Neural cell (in vitro differentiated cells): ENCODE results near the gene UNC45A.
A peak's percentile ranks its signal among the peaks of the same experiment; 100 is the strongest.

ENCODE experiments used
- EP300 ChIP-seq: fragments of 450-650 bp; conservative IDR thresholded peaks from 2 replicates; pipeline ENCODE4 v1.6.1; 2014; ENCODE audit warnings: antibody characterized with exemption, mild to moderate bottlenecking, moderate library complexity; ENCODE audit not compliant: poor library complexity, severe bottlenecking
- MXI1 ChIP-seq: fragments of 450-650 bp; conservative IDR thresholded peaks from 2 replicates; pipeline ENCODE4 v1.6.1; 2014; ENCODE audit warnings: antibody characterized with exemption, mild to moderate bottlenecking; ENCODE audit not compliant: poor library complexity, severe bottlenecking
- SMC3 ChIP-seq: fragments of 450-650 bp; conservative IDR thresholded peaks from 2 replicates; pipeline ENCODE4 v1.6.1; 2014; ENCODE audit warnings: antibody characterized with exemption, mild to moderate bottlenecking, moderate library complexity; ENCODE audit not compliant: poor library complexity
- TF ChIP-seq, protein P1 (sequence below): fragments of 450-650 bp; IDR thresholded peaks from 2 replicates; pipeline ENCODE4 v1.5.1; 2014; ENCODE audit warnings: antibody characterized with exemption, mild to moderate bottlenecking, moderate library complexity; ENCODE audit not compliant: poor library complexity, severe bottlenecking

- no peak for TF ChIP-seq SMC3
- no peak for TF ChIP-seq MXI1
- TF ChIP-seq EP300 = no peak
- TF ChIP-seq, protein P1, sequence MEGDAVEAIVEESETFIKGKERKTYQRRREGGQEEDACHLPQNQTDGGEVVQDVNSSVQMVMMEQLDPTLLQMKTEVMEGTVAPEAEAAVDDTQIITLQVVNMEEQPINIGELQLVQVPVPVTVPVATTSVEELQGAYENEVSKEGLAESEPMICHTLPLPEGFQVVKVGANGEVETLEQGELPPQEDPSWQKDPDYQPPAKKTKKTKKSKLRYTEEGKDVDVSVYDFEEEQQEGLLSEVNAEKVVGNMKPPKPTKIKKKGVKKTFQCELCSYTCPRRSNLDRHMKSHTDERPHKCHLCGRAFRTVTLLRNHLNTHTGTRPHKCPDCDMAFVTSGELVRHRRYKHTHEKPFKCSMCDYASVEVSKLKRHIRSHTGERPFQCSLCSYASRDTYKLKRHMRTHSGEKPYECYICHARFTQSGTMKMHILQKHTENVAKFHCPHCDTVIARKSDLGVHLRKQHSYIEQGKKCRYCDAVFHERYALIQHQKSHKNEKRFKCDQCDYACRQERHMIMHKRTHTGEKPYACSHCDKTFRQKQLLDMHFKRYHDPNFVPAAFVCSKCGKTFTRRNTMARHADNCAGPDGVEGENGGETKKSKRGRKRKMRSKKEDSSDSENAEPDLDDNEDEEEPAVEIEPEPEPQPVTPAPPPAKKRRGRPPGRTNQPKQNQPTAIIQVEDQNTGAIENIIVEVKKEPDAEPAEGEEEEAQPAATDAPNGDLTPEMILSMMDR = peak; percentile 43
Observed at GRCh38 chr15:90895571-90896117, 39.4 kb upstream of the UNC45A start.
